Measurements from ENCODE around the gene HCRTR1. TPM values are rescaled to one million over a fixed set of nuclear protein-coding genes. Genes with fewer than 3 reads are reported as not detected.

HCRTR1 gene
- total RNA-seq, 3 donors from 2014 or later = not detected

GRCh38 chr1:31632649-31633048 lies 15.2 kb downstream of the HCRTR1 start:
- ATAC-seq = peak; percentile 89
- H3K9me3 ChIP-seq = no peaks in the 10 kb centered on the region
- no peak overlapping the region for H3K4me3 ChIP-seq
- peaks cover 31% of the 10 kb centered on the region for H3K4me1 ChIP-seq (ENCODE audit: low read depth)
- TF ChIP-seq CTCF (IDR thresholded peaks at IDR 0.05) = no peak
- peak in 2 of 3 donors; percentile 55 to 58 for DNase-seq
- intact Hi-C loops (cut with DNase I, micrococcal nuclease) = no loop called here
- H3K36me3 ChIP-seq (ENCODE audit: low read depth) = no peaks in the 10 kb centered on the region

- Histone ChIP-seq H3K9me3 (no peaks in the 10 kb centered on the region), H3K4me1 (ENCODE audit: low read depth) (peaks cover 31% of the 10 kb centered on the region), H3K4me3 (no peak overlapping the region), H3K36me3 (ENCODE audit: low read depth) (no peaks in the 10 kb centered on the region)
- DNase-seq (peak in 2 of 3 donors; percentile 76 to 83), ATAC-seq (peak; percentile 77)
- intact Hi-C loops (cut with DNase I, micrococcal nuclease) = no loop called here
- peak; percentile 44 for TF ChIP-seq CTCF (IDR thresholded peaks at IDR 0.05)
Measured at GRCh38 chr1:31633117-31633516, 15.6 kb downstream of the HCRTR1 start.

GRCh38 chr1:31637915-31638673 lies 20.6 kb downstream of the HCRTR1 start:
- H3K4me3 ChIP-seq = no peak overlapping the region
- intact Hi-C loops (cut with DNase I, micrococcal nuclease) = no loop called here
- peak in 2 of 3 donors; percentile 45 to 52 for DNase-seq
- no peak for TF ChIP-seq CTCF (IDR thresholded peaks at IDR 0.05)
- H3K36me3 ChIP-seq (ENCODE audit: low read depth) = no peaks in the 10 kb centered on the region
- peaks cover 45% of the 10 kb centered on the region for H3K4me1 ChIP-seq (ENCODE audit: low read depth)
- H3K9me3 ChIP-seq = no peaks in the 10 kb centered on the region
- ATAC-seq = peak; percentile 89

- ATAC-seq (no peak), DNase-seq (no peak)
- TF ChIP-seq CTCF (IDR thresholded peaks at IDR 0.05) = no peak
- Histone ChIP-seq H3K36me3 (ENCODE audit: low read depth) (no peaks in the 10 kb centered on the region), H3K4me3 (no peak overlapping the region), H3K9me3 (no peaks in the 10 kb centered on the region), H3K4me1 (ENCODE audit: low read depth) (peaks cover 47% of the 10 kb centered on the region)
- intact Hi-C loops (cut with DNase I, micrococcal nuclease) = no loop called here
Measured at GRCh38 chr1:31639543-31639942, 22.1 kb downstream of the HCRTR1 start.

- Histone ChIP-seq H3K4me3 (no peak overlapping the region), H3K4me1 (ENCODE audit: low read depth) (peaks cover 47% of the 10 kb centered on the region), H3K36me3 (ENCODE audit: low read depth) (no peaks in the 10 kb centered on the region), H3K9me3 (no peaks in the 10 kb centered on the region)
- no peak for ATAC-seq
- intact Hi-C loops (cut with DNase I, micrococcal nuclease) = no loop called here
- DNase-seq = no peak
- TF ChIP-seq CTCF (IDR thresholded peaks at IDR 0.05) = no peak
Measured at GRCh38 chr1:31640179-31640578, 22.7 kb downstream of the HCRTR1 start.
